PFSK-1 (cell line): ENCODE data around the gene KCNMA1.

Source experiments
- FOXP2 ChIP-seq: optimal IDR thresholded peaks from 2 replicates; pipeline ENCODE3; 2011; ENCODE audit warnings: borderline replicate concordance, control low read depth, inconsistent platforms; ENCODE audit not compliant: insufficient read depth; ENCODE audit errors: extremely low read length, extremely low read depth
- POLR2AphosphoS5 ChIP-seq: IDR thresholded peaks from 2 replicates; pipeline ENCODE4 v1.6.1; 2012; ENCODE audit warnings: low read depth, mild to moderate bottlenecking, control low read depth, low read length, moderate library complexity
- REST ChIP-seq, 2 experiments: IDR thresholded peaks; 2 replicates each; pipeline versions ENCODE4 v1.6.1 to v1.8.0; 2011 to 2012; ENCODE audit warnings: low read depth in 2 of 2, low read length in 2 of 2, control low read depth in 1 of 2, inconsistent platforms in 1 of 2, mild to moderate bottlenecking in 1 of 2, moderate library complexity in 1 of 2; ENCODE audit not compliant: insufficient read depth in 1 of 2
- SIN3A ChIP-seq: IDR thresholded peaks from 2 replicates; pipeline ENCODE4 v1.6.1; 2012; ENCODE audit warnings: mild to moderate bottlenecking, low read length, moderate library complexity, borderline replicate concordance; ENCODE audit not compliant: insufficient read depth
- TAF1 ChIP-seq: IDR thresholded peaks from 2 replicates; pipeline ENCODE4 v1.6.1; 2012; ENCODE audit warnings: low read length, control low read depth, borderline replicate concordance; ENCODE audit not compliant: insufficient read depth

KCNMA1 gene

GRCh38 chr10:77220150-77220549 lies 417.5 kb downstream of the KCNMA1 start:
- TF ChIP-seq POLR2AphosphoS5 (no peak), REST (IDR thresholded peaks at IDR 0.05; ENCODE audit: insufficient read depth in 1 of 2, low read depth in 2 of 2, low read length in 2 of 2) (no peak)

- TF ChIP-seq TAF1 (no peak), REST (IDR thresholded peaks at IDR 0.05; ENCODE audit: insufficient read depth in 1 of 2, low read depth in 2 of 2, low read length in 2 of 2) (no peak), SIN3A (no peak), FOXP2 (no peak), POLR2AphosphoS5 (no peak)
These were observed 418.6 kb downstream of the KCNMA1 start for GRCh38 chr10:77219046-77219445.

GRCh38 chr10:77214799-77215198 lies 422.8 kb downstream of the KCNMA1 start:
- TF ChIP-seq FOXP2 (no peak), POLR2AphosphoS5 (no peak), SIN3A (no peak), REST (IDR thresholded peaks at IDR 0.05; ENCODE audit: insufficient read depth in 1 of 2, low read depth in 2 of 2, low read length in 2 of 2) (no peak), TAF1 (no peak)

GRCh38 chr10:77212632-77213031 lies 425.0 kb downstream of the KCNMA1 start:
- TF ChIP-seq FOXP2: no peak
- no peak for TF ChIP-seq SIN3A
- no peak for TF ChIP-seq TAF1
- TF ChIP-seq REST (IDR thresholded peaks at IDR 0.05; ENCODE audit: insufficient read depth in 1 of 2, low read depth in 2 of 2, low read length in 2 of 2): no peak
- no peak for TF ChIP-seq POLR2AphosphoS5

- TF ChIP-seq POLR2AphosphoS5 (no peak), SIN3A (no peak), REST (IDR thresholded peaks at IDR 0.05; ENCODE audit: insufficient read depth in 1 of 2, low read depth in 2 of 2, low read length in 2 of 2) (no peak), FOXP2 (no peak), TAF1 (no peak)
These were observed 427.0 kb downstream of the KCNMA1 start for GRCh38 chr10:77210645-77211044.
